ENCODE data around the gene RMDN2.

Gene RMDN2

DNA sequence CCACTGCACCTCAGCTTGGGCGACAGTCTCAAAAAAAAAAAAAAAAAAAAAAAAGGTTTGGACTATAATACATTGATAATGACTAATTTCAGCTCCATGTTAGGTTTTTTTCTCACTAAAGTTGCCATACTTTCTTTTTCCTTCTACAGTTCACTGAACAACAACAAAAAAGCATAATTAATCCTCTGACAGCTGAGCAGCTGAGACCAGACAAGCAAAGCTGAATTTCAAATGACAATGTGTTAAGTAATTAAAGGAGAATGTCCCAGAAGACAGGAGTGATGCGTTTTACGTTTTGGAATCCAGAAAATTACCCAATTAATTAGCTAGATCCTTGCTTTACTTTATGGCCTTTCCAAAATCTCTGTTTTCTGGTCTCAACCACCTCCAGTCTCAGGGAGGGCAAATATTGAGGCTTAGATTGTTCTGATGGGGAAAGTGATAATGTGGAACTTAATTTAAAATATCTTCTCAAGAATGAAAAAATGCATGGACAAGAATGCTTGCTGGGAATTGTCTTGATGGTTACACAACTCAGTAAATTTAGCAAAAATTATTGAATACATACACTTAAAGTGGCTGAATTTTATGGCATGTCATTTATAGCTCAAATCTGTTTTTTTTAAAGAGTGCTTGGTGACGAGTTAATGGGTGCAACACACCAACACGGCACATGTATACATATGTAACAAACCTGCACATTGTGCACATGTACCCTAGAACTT, 17.4 kb upstream of the RMDN2 start:
- TF ChIP-seq, protein P1, sequence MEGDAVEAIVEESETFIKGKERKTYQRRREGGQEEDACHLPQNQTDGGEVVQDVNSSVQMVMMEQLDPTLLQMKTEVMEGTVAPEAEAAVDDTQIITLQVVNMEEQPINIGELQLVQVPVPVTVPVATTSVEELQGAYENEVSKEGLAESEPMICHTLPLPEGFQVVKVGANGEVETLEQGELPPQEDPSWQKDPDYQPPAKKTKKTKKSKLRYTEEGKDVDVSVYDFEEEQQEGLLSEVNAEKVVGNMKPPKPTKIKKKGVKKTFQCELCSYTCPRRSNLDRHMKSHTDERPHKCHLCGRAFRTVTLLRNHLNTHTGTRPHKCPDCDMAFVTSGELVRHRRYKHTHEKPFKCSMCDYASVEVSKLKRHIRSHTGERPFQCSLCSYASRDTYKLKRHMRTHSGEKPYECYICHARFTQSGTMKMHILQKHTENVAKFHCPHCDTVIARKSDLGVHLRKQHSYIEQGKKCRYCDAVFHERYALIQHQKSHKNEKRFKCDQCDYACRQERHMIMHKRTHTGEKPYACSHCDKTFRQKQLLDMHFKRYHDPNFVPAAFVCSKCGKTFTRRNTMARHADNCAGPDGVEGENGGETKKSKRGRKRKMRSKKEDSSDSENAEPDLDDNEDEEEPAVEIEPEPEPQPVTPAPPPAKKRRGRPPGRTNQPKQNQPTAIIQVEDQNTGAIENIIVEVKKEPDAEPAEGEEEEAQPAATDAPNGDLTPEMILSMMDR (IDR thresholded peaks at IDR 0.05; ENCODE audit: low read depth, low read length): no peak
- TF ChIP-seq, protein P2, sequence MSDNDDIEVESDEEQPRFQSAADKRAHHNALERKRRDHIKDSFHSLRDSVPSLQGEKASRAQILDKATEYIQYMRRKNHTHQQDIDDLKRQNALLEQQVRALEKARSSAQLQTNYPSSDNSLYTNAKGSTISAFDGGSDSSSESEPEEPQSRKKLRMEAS (IDR thresholded peaks at IDR 0.05; ENCODE audit: low read depth, low read length): no peak
- no peak for TF ChIP-seq POLR2A (IDR thresholded peaks at IDR 0.05; ENCODE audit: extremely low read depth, insufficient read length)
- no peak for TF ChIP-seq MYC (IDR thresholded peaks at IDR 0.05; ENCODE audit: low read depth, low read length)
- DNase-seq (ENCODE audit: low read depth): no peak
- no peak overlapping the region for H3K4me3 ChIP-seq (ENCODE audit: low read depth, low read length)

DNA sequence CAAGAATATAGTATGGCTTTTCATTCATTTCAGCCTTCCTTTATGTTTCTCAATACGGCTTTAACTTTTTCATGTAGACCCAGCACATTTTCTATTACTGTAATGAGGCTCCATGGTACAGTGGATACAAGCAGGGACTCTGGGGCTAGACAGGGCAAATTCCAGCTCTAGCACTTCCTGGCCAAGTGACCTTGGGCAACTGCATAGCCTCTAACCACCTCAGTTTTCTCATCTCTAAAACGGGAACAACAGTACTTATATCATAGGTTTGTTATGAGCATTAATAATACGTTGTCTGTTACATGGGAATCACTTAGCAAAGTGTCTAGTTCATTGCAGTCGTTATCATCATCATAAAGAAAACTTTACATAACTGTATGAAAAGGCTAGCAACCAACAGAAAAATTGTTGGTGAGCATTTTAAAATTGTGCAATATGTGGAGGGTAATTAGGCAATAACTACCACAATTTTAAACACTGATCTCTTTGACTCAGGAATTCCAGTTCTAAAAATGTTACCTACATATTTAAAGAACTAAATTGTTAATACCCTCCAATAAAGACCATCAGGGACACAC, 13.7 kb upstream of the RMDN2 start:
- peak; percentile 67 for DNase-seq (ENCODE audit: low read depth)
- no peak for TF ChIP-seq POLR2A (IDR thresholded peaks at IDR 0.05; ENCODE audit: extremely low read depth, insufficient read length)
- TF ChIP-seq MYC (IDR thresholded peaks at IDR 0.05; ENCODE audit: low read depth, low read length): no peak
- TF ChIP-seq, protein P1 (IDR thresholded peaks at IDR 0.05; ENCODE audit: low read depth, low read length): no peak
- TF ChIP-seq, protein P2 (IDR thresholded peaks at IDR 0.05; ENCODE audit: low read depth, low read length): no peak
- no peak overlapping the region for H3K4me3 ChIP-seq (ENCODE audit: low read depth, low read length)

DNA sequence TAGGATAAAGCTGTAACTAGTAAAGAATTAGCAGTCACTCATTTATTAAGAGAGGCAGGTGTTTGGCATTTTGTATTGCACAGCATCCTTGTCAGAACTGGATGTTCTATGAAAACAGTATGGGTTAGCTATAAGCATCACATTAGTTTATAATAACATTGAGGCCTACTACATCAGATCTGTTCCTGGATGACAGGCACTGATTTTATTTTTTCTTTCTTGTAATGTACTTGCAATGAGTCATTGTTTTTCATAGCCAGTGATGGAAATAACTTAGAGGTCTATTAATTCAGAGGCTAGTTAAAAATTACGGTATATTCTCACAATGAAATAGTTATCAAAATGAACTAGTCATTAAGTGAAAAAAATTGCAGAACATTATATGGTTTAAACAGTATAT, 13.0 kb upstream of the RMDN2 start:
- DNase-seq (ENCODE audit: low read depth): no peak
- TF ChIP-seq, protein P2 (IDR thresholded peaks at IDR 0.05; ENCODE audit: low read depth, low read length): no peak
- TF ChIP-seq, protein P1 (IDR thresholded peaks at IDR 0.05; ENCODE audit: low read depth, low read length): no peak
- no peak for TF ChIP-seq POLR2A (IDR thresholded peaks at IDR 0.05; ENCODE audit: extremely low read depth, insufficient read length)
- TF ChIP-seq MYC (IDR thresholded peaks at IDR 0.05; ENCODE audit: low read depth, low read length): no peak
- no peak overlapping the region for H3K4me3 ChIP-seq (ENCODE audit: low read depth, low read length)

DNA sequence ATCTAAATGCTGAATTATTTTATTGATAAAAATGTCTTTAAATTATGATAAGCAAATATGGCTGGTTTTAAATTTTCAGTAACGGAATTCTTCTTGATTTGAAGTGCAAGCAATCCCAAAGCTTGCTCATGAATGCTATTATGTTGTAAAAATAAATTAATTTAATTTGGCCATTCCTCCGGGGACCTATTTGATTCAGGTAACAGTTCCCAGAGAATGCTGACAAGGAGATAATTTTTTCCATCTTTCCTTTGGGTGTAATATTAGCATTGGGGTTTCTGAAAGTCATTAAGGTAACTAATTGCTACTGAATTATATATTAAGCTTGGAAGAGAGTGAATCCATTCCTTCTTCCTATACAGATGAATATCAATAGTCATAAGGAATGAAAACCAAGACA, 12.5 kb upstream of the RMDN2 start:
- TF ChIP-seq POLR2A (IDR thresholded peaks at IDR 0.05; ENCODE audit: extremely low read depth, insufficient read length) (no peak), MYC (IDR thresholded peaks at IDR 0.05; ENCODE audit: low read depth, low read length) (no peak)
- TF ChIP-seq, protein P2 (IDR thresholded peaks at IDR 0.05; ENCODE audit: low read depth, low read length): no peak
- TF ChIP-seq, protein P1 (IDR thresholded peaks at IDR 0.05; ENCODE audit: low read depth, low read length): no peak
- no peak for DNase-seq (ENCODE audit: low read depth)
- H3K4me3 ChIP-seq (ENCODE audit: low read depth, low read length): no peak overlapping the region

DNA sequence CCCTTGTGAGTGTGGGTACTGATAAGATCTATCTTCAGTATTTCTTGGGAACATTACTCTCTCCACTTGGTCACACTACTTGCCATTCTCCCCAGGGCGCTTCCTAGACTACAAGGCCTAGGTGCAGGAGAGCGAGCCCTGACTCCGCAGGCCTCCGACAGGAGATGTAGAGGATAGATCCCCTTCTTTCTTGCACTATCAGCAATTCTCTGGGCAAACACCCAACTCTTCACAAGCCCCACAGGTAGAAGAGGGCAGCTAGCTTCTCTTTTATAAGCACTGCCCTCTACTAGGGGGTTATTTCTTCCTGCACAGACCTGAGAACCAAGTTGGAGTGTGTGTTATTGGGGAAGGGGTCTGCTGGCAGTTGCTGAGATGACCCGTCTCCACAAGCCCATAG, 10.7 kb upstream of the RMDN2 start:
- no peak overlapping the region for H3K4me3 ChIP-seq (ENCODE audit: low read depth, low read length)
- DNase-seq (ENCODE audit: low read depth): no peak
- TF ChIP-seq, protein P2 (IDR thresholded peaks at IDR 0.05; ENCODE audit: low read depth, low read length): no peak
- TF ChIP-seq POLR2A (IDR thresholded peaks at IDR 0.05; ENCODE audit: extremely low read depth, insufficient read length) (no peak), MYC (IDR thresholded peaks at IDR 0.05; ENCODE audit: low read depth, low read length) (no peak)
- TF ChIP-seq, protein P1 (IDR thresholded peaks at IDR 0.05; ENCODE audit: low read depth, low read length): no peak

Data from NB4 (cell line).